Stimulated activated naive CD4-positive, alpha-beta T cell (primary cell): ENCODE measurements around the gene ZNF772.

ENCODE experiments used
- DNase-seq, 6 experiments: peaks; one replicate each; lab custom pipeline; 2025; lab: John Stamatoyannopoulos, UW

ZNF772 gene

DNA sequence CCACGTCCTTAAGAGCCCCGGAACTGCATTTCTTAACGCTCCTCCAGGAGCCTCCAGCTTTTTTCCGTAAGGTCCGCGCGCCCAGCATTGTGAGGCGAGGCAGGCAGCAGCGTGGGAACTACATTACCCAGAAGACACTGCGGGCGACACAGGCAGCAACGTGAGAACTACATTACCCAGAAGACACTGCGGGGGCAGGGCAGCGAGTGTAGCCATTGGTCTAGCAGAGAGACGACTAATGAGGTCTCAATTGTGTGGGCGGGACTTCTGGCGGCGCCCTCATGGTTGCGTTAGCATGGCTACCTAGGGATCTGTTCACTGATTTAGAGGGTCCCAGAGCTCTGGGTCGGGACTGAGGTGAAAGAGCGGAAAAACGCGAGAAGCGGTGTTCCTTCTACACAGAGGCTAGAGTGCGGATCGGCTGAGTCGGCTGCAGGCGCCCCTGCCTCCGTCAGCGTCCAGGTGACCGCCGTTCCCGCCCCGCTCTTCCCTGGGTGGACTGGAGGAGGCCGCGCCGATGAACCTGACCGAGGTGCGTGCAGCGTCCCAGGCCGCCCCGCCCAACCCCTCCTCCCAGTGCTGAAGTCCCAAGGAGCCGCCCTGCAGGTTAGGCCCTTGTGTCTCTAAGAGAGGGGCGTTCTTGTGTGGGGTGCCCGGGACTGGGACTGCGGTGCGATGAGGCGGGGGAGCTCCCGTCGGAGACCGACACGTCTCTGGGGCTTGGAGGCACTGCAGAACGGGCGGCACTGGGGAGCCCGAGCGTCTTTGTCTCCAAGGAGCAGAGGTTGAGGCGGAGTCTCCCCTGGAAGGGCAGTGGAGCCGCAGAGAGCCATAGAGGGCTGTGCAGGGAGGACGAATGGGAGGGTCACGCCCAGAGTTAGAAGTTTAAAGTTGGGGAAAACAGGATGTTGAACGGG is 42.0 kb downstream of the ZNF772 start, which contains the start of gene ZNF749:
TSS of gene ZNF749 (plus strand) at position 264 of the 917 bp plus-strand sequence. CDS start at position 518, 254 bp downstream.
- peak; percentile 87 to 98 (median 96) for DNase-seq

DNA sequence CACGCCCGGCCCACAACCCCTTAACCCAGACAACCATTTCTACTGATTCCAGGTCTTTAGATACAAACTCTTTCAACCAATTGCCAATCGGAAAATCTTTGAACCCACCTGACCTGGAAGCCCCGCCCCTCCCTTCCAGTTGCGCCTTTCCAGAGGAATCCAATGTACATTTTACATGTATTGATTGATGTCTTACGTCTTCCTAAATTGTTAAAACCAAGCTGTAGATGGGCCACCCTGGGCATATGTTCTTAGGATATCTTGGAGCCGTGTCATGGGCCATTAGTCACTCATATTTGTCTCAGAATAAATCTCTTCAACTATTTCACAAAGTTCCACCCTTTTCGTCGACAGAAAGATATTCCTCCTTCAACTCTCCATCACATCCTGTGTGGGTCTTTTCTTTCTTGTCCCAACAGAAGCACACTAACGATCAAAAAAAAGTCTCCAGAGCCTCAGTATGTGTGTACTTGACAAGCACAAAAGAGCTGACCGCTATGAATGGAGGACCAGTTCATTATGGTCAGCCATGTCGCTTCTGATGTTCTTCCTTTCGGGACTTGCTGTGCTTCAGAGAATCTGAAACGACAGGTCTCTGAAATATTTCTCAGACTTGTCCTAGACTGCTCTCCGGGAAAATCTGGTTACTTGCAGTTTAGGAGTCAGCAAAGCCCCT is 42.8 kb downstream of the ZNF772 start:
- no peak for DNase-seq

DNA sequence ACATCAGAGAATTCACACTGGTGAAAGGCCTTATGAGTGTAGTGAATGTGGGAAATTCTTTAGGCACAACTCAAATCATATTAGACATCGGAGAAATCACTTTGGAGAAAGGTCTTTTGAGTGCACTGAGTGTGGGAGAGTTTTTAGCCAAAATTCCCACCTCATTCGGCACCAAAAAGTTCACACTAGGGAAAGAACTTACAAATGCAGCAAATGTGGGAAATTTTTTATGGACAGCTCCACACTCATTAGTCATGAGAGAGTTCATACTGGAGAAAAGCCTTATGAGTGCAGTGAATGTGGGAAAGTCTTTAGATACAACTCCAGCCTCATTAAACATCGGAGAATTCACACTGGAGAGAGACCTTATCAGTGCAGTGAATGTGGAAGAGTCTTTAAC is 56.3 kb downstream of the ZNF772 start:
- DNase-seq = no peak

DNA sequence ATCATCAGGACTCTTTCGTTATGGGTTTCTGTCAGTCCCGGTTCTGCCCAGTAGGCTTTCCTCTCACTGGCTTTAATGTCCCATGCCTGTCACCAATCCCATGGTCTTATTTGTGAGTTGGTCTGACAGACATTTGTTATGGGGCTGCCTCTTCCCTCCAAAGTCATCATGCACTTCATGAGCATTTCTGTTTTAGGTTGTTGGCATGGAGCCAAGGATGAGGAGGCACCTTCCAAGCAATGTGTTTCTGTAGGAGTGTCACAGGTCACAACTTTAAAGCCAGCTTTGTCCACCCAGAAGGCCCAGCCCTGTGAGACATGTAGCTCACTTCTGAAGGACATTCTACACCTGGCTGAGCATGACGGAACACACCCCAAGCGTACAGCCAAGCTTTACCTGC is 57.9 kb downstream of the ZNF772 start:
- DNase-seq = no peak
